K562 (cell line): ENCODE data around the gene RNF181. TPM values are rescaled to one million over a fixed set of nuclear protein-coding genes. Genes with fewer than 3 reads are reported as not detected.

Experiments used
- ATAC-seq: fragments of 200-7000 bp; cut with Tn5 transposase; 3 replicates; pipeline ENCODE4 v1.9.1; 2020; ENCODE audit warnings: moderate library complexity
- BruUV-seq: library from RNA; stranded (reverse); fragments of 400-500 nt; replicated peaks from 2 replicates; lab custom pipeline; 2021; lab: Mats Ljungman, UMichigan
- CTCF ChIA-PET: fragments of 300-600 bp; formaldehyde crosslinking; extraction: SDS; loops from one replicate; lab custom pipeline; 2021; ENCODE audit warnings: low intra/inter-chr PET ratio; lab: Yijun Ruan, JAX
- POLR2A ChIA-PET: fragments of 300-600, 350-650 bp; sonication (Branson Sonifier 250); formaldehyde crosslinking; extraction: SDS; loops from one replicate; lab custom pipeline; 2021; ENCODE audit warnings: antibody characterized with exemption, inconsistent platforms; lab: Yijun Ruan, JAX
- DNase-seq, 4 experiments: peaks; one replicate each; pipeline versions ENCODE4 v3.0.0 to v3.0.0-alpha.2; 2011 to 2018; ENCODE audit warnings: low spot score in 3 of 4, mixed read lengths in 3 of 4; ENCODE audit errors: extremely low read depth in 1 of 4
- FAIRE-seq: peaks from 2 replicates; lab custom pipeline; 2011; peaks lifted over from hg19 to GRCh38; lab: Jason Lieb, UNC
- H2AFZ ChIP-seq: 2 replicates; pipeline ENCODE4 v1.6.0; 2011; ENCODE audit warnings: low read depth, low read length, control low read depth, inconsistent platforms
- H3K27ac ChIP-seq: fragments of 200-600 bp; 3 replicates; pipeline ENCODE4 v1.8.0; 2011; ENCODE audit warnings: low read depth, mild to moderate bottlenecking, control low read depth, inconsistent platforms, low read length, moderate library complexity, mixed read lengths; ENCODE audit errors: extremely low read depth
- H3K27me3 ChIP-seq, 2 experiments: fragments of 300-600 bp in 1 of 2; 2 replicates in 1 of 2; 3 replicates in 1 of 2; pipeline versions ENCODE4 v1.6.0 to v1.8.0; 2011; ENCODE audit warnings: inconsistent platforms in 2 of 2, low read length in 2 of 2, mild to moderate bottlenecking in 1 of 2, mixed read lengths in 1 of 2, moderate library complexity in 1 of 2; ENCODE audit not compliant: control insufficient read depth in 2 of 2, insufficient read depth in 2 of 2
- H3K36me3 ChIP-seq: fragments of 300-600 bp; 3 replicates; pipeline ENCODE4 v1.8.0; 2011; ENCODE audit warnings: mild to moderate bottlenecking, low read length, inconsistent platforms; ENCODE audit not compliant: control insufficient read depth, insufficient read depth
- H3K4me1 ChIP-seq, 2 experiments: fragments of 200-600 bp in 1 of 2; replicated peaks in 1 of 2; 2 replicates in 1 of 2; 3 replicates in 1 of 2; pipeline versions ENCODE4 v1.5.1 to v1.8.0; 2011; ENCODE audit warnings: inconsistent platforms in 2 of 2, low read length in 2 of 2, mild to moderate bottlenecking in 1 of 2, mixed read lengths in 1 of 2, moderate library complexity in 1 of 2; ENCODE audit not compliant: control insufficient read depth in 2 of 2, insufficient read depth in 2 of 2
- H3K4me2 ChIP-seq: 2 replicates; pipeline ENCODE4 v1.6.1; 2011; ENCODE audit warnings: low read length, control low read depth, inconsistent platforms, mixed read lengths; ENCODE audit not compliant: insufficient read depth
- H3K4me3 ChIP-seq: fragments of 200-600 bp; sonication (generic), shearing (Covaris generic); 2 replicates; pipeline ENCODE4 v1.5.1; 2016; ENCODE audit warnings: control low read depth, inconsistent platforms
- H3K79me2 ChIP-seq: fragments of 200-600 bp; 3 replicates; pipeline ENCODE4 v1.8.0; 2011; ENCODE audit warnings: low read length, inconsistent platforms; ENCODE audit not compliant: control insufficient read depth, insufficient read depth
- H3K9ac ChIP-seq, 2 experiments: 2 replicates each; pipeline versions ENCODE4 v1.6.0 to v1.6.1; 2011; ENCODE audit warnings: low read depth in 2 of 2, low read length in 2 of 2, control low read depth in 1 of 2, inconsistent platforms in 1 of 2, mild to moderate bottlenecking in 1 of 2, mixed read lengths in 1 of 2; ENCODE audit not compliant: insufficient read depth in 1 of 2
- H3K9me1 ChIP-seq: one replicate; pipeline ENCODE4 v1.6.0; 2011; ENCODE audit warnings: inconsistent platforms, mild to moderate bottlenecking, low read length, moderate library complexity; ENCODE audit not compliant: control insufficient read depth, insufficient read depth
- H3K9me3 ChIP-seq: replicated peaks from 2 replicates; pipeline ENCODE4 v1.5.1; 2011; ENCODE audit warnings: low read depth, low read length, inconsistent platforms; ENCODE audit not compliant: control insufficient read depth, insufficient read depth
- H4K20me1 ChIP-seq: replicated peaks from 2 replicates; pipeline ENCODE4 v1.6.1; 2011; ENCODE audit warnings: low read length, inconsistent platforms, mixed read lengths; ENCODE audit not compliant: control insufficient read depth, insufficient read depth
- BRF1 ChIP-seq: IDR thresholded peaks from 3 replicates; pipeline ENCODE4 v1.6.1; 2011; ENCODE audit warnings: borderline replicate concordance, mild to moderate bottlenecking; ENCODE audit not compliant: insufficient read length; ENCODE audit errors: extremely low read depth
- RBM25 ChIP-seq: fragments of 200-400 bp; formaldehyde crosslinking; IDR thresholded peaks from 2 replicates; pipeline ENCODE4 v1.6.1; 2018; ENCODE audit warnings: low read length, low read depth, moderate library complexity; ENCODE audit not compliant: severe bottlenecking
- ZBTB17 ChIP-seq: fragments of 450-650 bp; formaldehyde crosslinking; IDR thresholded peaks from 2 replicates; pipeline ENCODE4 v1.4.0; 2020; ENCODE audit warnings: mild to moderate bottlenecking
- ZNF311 ChIP-seq: fragments of 250-450 bp; sonication (Bioruptor Pico); IDR thresholded peaks from 2 replicates; pipeline ENCODE4 v1.4.0; 2020; ENCODE audit warnings: mild to moderate bottlenecking, moderate library complexity
- WGBS: fragments of 100-300 bp; shearing (Covaris generic); methylation state at CpG from one replicate; pipeline ENCODE4 v1.1.6; 2016; ENCODE audit warnings: low coverage, mixed read lengths; ENCODE audit not compliant: insufficient coverage; ENCODE audit errors: missing lambda C conversion rate; 5-methylcytosine and 5-hydroxymethylcytosine counted together
- in situ Hi-C: fragments of 300-500 bp; cut with MboI; formaldehyde crosslinking; loops from 4 replicates; pipeline ENCODE4 v1.15.0; 2018; ENCODE audit warnings: inconsistent platforms, mixed read lengths
- intact Hi-C: fragments of 100-400 bp; cut with micrococcal nuclease; formaldehyde crosslinking; loops from 2 replicates; pipeline ENCODE4 v1.14.2; 2022
- polyA plus RNA-seq, 8 experiments: library from polyadenylated mRNA; depleted of rRNA in 4 of 8; stranded (reverse) in 5 of 8; unstranded in 3 of 8; fragments of >200 nt; fragmentation: Nextera tagmentation in 2 of 8; fragmentation: Illumina TruSeq in 1 of 8; extraction: Ambion mirVana in 2 of 8; extraction: Trizol in 1 of 8; gene quantifications; 2 replicates each; pipeline versions ENCODE4 v1.2.1 to v1.2.3, GENCODE V29; 2011 to 2014; ENCODE audit warnings: inconsistent platforms in 1 of 8, missing spikeins in 1 of 8
- total RNA-seq, 7 experiments: library from RNA; depleted of rRNA in 6 of 7; stranded (reverse); fragments of >200 nt in 6 of 7; fragmentation: Illumina TruSeq in 2 of 7; extraction: Trizol in 2 of 7; gene quantifications; 2 replicates each; pipeline versions ENCODE4 v1.2.1 to v1.2.3, GENCODE V29; 2011 to 2021; ENCODE audit warnings: low replicate concordance in 1 of 7

RNF181 gene
- total and polyA plus RNA-seq, 9 of the 15 experiments (the other 6 are each of a cell fraction or from before 2014, with no cell fraction given): 139 to 492 (median 253) TPM

DNA sequence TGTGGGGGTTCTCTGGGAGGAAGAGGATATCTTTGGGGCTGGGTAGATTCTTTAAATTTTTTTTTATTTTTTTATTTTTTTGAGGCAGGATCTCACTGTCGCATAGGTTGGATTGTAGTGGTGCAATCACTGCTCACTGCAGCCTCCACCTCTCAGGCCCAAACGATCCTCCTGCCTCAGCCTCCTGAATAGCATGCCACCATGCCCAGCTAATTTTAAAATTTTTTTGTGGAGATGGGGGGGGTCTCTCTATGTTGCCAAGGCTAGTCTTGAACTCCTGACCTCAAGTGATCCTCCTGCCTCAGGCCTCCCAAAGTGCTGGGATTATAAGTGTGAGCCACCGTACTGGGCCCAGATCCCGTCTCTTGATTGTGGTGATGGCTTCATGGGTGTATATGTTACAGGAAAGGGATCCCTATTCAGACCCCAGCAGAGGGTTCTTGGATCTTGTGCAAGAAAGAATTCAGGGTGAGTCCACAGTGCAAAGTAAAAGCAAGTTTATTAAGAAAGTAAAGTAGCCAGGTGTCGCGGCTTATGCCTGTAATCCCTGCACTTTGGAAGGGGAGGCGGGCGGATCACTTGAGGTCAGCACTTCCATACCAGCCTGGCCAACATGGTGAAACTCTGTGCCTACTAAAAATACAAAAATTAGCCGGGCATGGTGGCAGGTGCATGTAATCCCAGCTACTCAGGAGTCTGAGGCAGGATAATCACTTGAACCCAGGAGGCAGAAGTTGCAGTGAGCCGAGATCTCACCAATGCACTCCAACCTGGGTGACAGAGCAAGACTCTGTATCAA lies 18.4 kb downstream of the RNF181 start:
- ATAC-seq: no peak
- H2AFZ ChIP-seq: no peak overlapping the region
- no peak overlapping the region for H3K9ac ChIP-seq
- no peaks in the 10 kb centered on the region for H3K27me3 ChIP-seq
- no peak for TF ChIP-seq ZNF311 (CRISPR knock-in tag)
- no peak for TF ChIP-seq ZBTB17 (CRISPR knock-in tag)
- no peak for TF ChIP-seq BRF1
- TF ChIP-seq RBM25: peak; percentile 43
- TF ChIP-seq, all 486 proteins: peak for 1
- ChIA-PET POLR2A (interaction anchor here (0.7 to 1.3 kb wide), 7 partner anchors 9 to 76 kb away, joined by 3 to 5 read pairs (median 3); partner anchors contain the start of genes MAT2A and RNF181), CTCF (no interaction called here)
- Histone ChIP-seq H3K4me1 (peaks cover 11 to 33% of the 10 kb centered on the region in 2 experiments; a peak in 4 of 5 replicates), H3K9me3 (no peaks in the 10 kb centered on the region), H4K20me1 (no peaks in the 10 kb centered on the region; the same call in 1 of the 2 replicates), H3K9me1 (no peaks in the 10 kb centered on the region), H3K4me2 (no peak overlapping the region), H3K4me3 (no peak overlapping the region), H3K27ac (no peak overlapping the region), H3K36me3 (peaks cover 28% of the 10 kb centered on the region), H3K79me2 (peaks cover 58% of the 10 kb centered on the region)
- 86% methylated on average over 10 of the region's 10 CpGs for WGBS
- DNase-seq: no peak
- no peak for FAIRE-seq
- in situ Hi-C loops (no loop called here), intact Hi-C loops (loop anchor here (5.0 kb wide), 1 partner anchor 37 kb away; the partner anchor contains the start of gene VAMP8)
- TSS peak; percentile 12 for BruUV-seq
